BLaER1 (cell line): ENCODE data around the gene MYO9B.
A peak's percentile ranks its signal among the peaks of the same experiment; 100 is the strongest.
"Not testable (repeated sequence)": the region's sequence is repeated elsewhere in the genome, so short reads cannot be mapped to it uniquely, and the experiment has no call there.

Experiments
- H3K27ac ChIP-seq: shearing (Covaris generic); formaldehyde crosslinking; 2 replicates; pipeline ENCODE4 v1.8.1; 2022
- H3K27me3 ChIP-seq: shearing (Covaris generic); formaldehyde crosslinking; 2 replicates; pipeline ENCODE4 v1.8.1; 2022
- H3K36me3 ChIP-seq: shearing (Covaris generic); formaldehyde crosslinking; 2 replicates; pipeline ENCODE4 v1.8.1; 2022
- H3K4me1 ChIP-seq: shearing (Covaris generic); formaldehyde crosslinking; 2 replicates; pipeline ENCODE4 v1.8.1; 2022
- H3K4me2 ChIP-seq: shearing (Covaris generic); formaldehyde crosslinking; 2 replicates; pipeline ENCODE4 v1.8.1; 2022
- H3K4me3 ChIP-seq: shearing (Covaris generic); formaldehyde crosslinking; 2 replicates; pipeline ENCODE4 v1.8.1; 2022
- H3K9ac ChIP-seq: shearing (Covaris generic); formaldehyde crosslinking; 2 replicates; pipeline ENCODE4 v1.8.1; 2022
- H3K9me3 ChIP-seq: shearing (Covaris generic); formaldehyde crosslinking; 2 replicates; pipeline ENCODE4 v1.8.1; 2022
- H4K20me1 ChIP-seq: shearing (Covaris generic); formaldehyde crosslinking; 2 replicates; pipeline ENCODE4 v1.8.1; 2022
- Cebpa-rat ChIP-seq: shearing (Covaris generic); IDR thresholded peaks from 2 replicates; pipeline ENCODE4 v1.8.1; 2022

MYO9B gene

DNA sequence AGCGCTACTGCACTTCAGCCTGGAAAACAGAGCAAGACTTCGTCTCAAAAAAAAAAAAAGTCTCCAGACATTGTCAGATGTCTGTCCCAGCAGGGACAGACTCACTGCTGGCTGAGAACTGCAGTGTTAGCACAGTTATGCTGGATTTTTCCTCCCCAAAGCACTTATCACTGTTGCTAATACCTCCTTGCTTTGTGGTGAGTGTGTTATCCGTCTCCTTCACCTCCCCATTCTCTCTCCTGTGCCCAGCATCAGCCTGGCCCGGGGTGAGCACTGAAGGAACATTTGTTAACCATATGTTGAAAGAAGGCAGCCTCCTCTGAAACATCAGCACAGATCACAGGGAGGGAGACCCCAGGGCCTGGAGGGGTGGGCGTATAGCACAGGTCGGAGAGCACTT, 11.3 kb downstream of the MYO9B start:
- TF ChIP-seq Cebpa-rat, result no peak
- H3K27me3 ChIP-seq, result no peaks in the 10 kb centered on the region
- peaks cover 62% of the 10 kb centered on the region for H3K36me3 ChIP-seq
- no peak overlapping the region for H3K9ac ChIP-seq
- no peak overlapping the region for H3K4me2 ChIP-seq
- H3K4me3 ChIP-seq, result no peak overlapping the region
- peaks cover 100% of the 10 kb centered on the region for H4K20me1 ChIP-seq
- peaks cover 73% of the 10 kb centered on the region for H3K4me1 ChIP-seq
- H3K9me3 ChIP-seq, result 0 out of 2 replicates have a peak, but pooled peaks cover 5% of the 10 kb centered on the region
- H3K27ac ChIP-seq, result no peak overlapping the region

DNA sequence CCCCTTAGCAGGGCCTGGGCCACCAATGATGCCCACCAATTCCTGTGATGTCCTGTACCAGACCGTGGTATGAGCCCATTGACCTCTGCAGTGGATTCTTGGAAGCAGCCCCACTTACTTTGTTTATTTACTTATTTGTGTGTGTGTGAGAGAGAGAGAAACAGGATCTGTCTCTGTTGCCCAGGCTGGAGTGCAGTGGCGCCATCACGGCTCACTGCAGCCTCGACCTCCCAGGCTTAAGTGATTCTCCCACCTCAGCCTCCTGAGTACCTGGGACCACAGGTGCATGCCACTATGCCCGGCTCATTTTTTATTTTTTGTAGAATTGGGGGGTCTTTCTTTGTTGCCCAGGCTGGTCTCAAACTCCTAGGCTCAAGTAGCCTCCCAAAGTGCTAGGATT, 13.0 kb downstream of the MYO9B start:
- H3K4me2 ChIP-seq, result no peak overlapping the region
- H3K27me3 ChIP-seq, result no peaks in the 10 kb centered on the region
- H3K27ac ChIP-seq, result no peak overlapping the region
- TF ChIP-seq Cebpa-rat, result no peak
- peaks cover 100% of the 10 kb centered on the region for H4K20me1 ChIP-seq
- H3K4me1 ChIP-seq, result peaks cover 62% of the 10 kb centered on the region
- peaks cover 75% of the 10 kb centered on the region for H3K36me3 ChIP-seq
- H3K9me3 ChIP-seq, result 0 out of 2 replicates have a peak, but pooled peaks cover 5% of the 10 kb centered on the region
- no peak overlapping the region for H3K9ac ChIP-seq
- no peak overlapping the region for H3K4me3 ChIP-seq

DNA sequence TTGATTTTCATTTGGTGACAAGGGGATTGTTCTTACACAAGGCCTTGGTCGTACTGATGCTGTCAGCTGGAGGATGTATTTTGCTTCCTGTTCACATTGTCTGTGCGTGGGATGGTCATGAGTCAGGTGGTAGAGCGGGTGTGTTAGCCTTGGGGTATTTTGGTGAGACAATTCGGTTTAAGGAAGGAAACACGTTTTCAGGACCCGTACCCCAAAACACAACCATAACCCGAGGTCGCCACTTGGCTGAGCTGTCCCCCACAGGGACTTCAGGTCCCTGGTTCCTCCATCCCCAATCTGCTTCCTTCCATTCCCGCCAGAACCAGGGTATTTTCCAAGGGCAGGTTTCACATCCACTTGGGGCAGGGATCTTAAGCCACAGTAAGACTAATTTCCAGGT, 15.0 kb downstream of the MYO9B start:
- H3K4me1 ChIP-seq, result peaks cover 60% of the 10 kb centered on the region
- peak overlapping the region; percentile 77 for H3K4me2 ChIP-seq
- H3K9me3 ChIP-seq, result 0 out of 2 replicates have a peak, but pooled peaks cover 5% of the 10 kb centered on the region
- no peaks in the 10 kb centered on the region for H3K27me3 ChIP-seq
- peaks cover 100% of the 10 kb centered on the region for H4K20me1 ChIP-seq
- peak overlapping the region; percentile 8; the same call in 1 of the 2 replicates for H3K27ac ChIP-seq
- H3K9ac ChIP-seq, result no peak overlapping the region
- no peak for TF ChIP-seq Cebpa-rat
- peaks cover 71% of the 10 kb centered on the region for H3K36me3 ChIP-seq
- no peak overlapping the region for H3K4me3 ChIP-seq

DNA sequence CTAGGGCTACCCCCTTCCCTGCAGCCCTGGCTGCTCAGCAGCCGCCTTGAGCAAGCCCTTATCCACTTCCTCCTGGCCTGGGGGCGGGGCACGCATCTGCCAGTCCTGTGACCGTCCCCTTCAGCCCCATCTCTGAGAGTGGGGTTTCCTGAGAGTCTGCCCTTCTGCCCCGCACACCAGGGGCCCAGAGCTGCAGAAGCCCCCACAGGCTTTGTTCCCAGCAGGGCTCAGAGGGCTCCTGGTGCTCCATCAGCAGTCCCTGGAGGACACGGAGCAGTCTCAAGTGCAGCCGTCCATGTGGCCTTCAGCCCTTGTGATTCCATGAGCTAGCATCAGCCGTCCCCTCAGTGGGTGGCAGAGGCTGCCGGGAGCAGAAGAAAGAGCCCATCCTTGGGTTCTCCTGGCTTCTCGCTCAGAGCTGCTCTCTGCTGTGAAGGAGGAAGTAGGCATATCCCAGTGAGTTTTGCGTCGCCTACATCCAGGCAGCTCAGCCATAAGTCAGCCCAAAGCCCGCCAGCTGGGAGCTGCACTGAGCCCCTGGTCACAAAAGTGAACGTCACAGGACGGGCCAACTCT, 16.3 kb downstream of the MYO9B start:
- H3K27ac ChIP-seq, result peak overlapping the region; percentile 66
- peak overlapping the region; percentile 45; the same call in 1 of the 2 replicates for H3K9ac ChIP-seq

DNA sequence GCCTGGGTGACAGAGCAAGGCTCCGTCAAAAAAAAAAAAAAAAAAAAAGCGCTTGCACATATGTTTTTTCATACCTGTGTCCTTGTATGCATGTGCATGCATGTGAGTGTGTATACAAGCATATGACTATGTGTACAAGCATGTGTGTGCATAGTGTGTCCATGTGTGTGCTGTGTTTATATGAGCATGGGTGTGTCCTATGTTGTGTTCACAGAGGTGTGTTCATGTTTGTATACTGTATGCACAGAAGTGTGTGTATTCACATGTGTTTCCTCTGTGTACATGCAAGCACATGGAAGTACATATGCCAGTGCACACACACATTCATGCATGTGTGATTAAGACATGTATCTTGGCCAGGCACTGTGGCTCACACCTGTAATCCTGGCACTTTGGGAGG, 17.1 kb downstream of the MYO9B start:
- no peak overlapping the region for H3K4me2 ChIP-seq
- peaks cover 60% of the 10 kb centered on the region for H3K4me1 ChIP-seq
- peaks cover 62% of the 10 kb centered on the region for H3K36me3 ChIP-seq
- no peak overlapping the region for H3K27ac ChIP-seq
- H3K27me3 ChIP-seq, result no peaks in the 10 kb centered on the region
- H4K20me1 ChIP-seq, result peaks cover 100% of the 10 kb centered on the region
- no peak overlapping the region for H3K4me3 ChIP-seq
- 0 out of 2 replicates have a peak, but pooled peaks cover 5% of the 10 kb centered on the region for H3K9me3 ChIP-seq
- no peak for TF ChIP-seq Cebpa-rat
- H3K9ac ChIP-seq, result no peak overlapping the region

More for the DNA sequence above, 16.3 kb downstream of the MYO9B start:
- H3K36me3 ChIP-seq, result peaks cover 66% of the 10 kb centered on the region
- H3K4me2 ChIP-seq, result peak overlapping the region; percentile 77
- H3K9me3 ChIP-seq, result 0 out of 2 replicates have a peak, but pooled peaks cover 5% of the 10 kb centered on the region
- no peak for TF ChIP-seq Cebpa-rat
- no peaks in the 10 kb centered on the region for H3K27me3 ChIP-seq
- no peak overlapping the region for H3K4me3 ChIP-seq
- peaks cover 100% of the 10 kb centered on the region for H4K20me1 ChIP-seq
- peaks cover 60% of the 10 kb centered on the region for H3K4me1 ChIP-seq

DNA sequence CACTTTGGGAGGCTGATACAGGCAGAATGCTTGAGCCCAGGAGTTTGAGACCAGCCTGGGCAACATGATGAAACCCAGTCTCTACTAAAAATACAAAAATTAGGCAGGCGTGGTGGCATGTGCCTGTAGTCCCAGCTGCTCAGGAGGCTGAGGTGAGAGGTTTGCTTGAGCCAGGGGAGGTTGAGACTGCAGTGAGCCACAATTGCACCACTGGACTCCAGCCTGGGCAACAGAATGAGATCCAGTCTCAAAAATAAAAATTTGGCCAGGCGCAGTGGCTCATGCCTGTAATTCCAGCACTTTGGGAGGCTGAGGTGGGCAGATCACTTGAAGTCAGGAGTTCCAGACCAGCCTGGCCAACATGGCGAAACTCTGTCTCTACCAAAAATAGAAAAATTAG, 19.1 kb downstream of the MYO9B start:
- Histone ChIP-seq H3K4me1 (peaks cover 43% of the 10 kb centered on the region), H3K36me3 (peaks cover 70% of the 10 kb centered on the region), H4K20me1 (peaks cover 98% of the 10 kb centered on the region), H3K27ac (peak overlapping the region; percentile 18; the same call in 1 of the 2 replicates), H3K4me2 (peak overlapping the region; percentile 29; the same call in 1 of the 2 replicates)
- not testable (repeated sequence) for H3K27me3 ChIP-seq, H3K4me3 ChIP-seq, H3K9me3 ChIP-seq, H3K9ac ChIP-seq

DNA sequence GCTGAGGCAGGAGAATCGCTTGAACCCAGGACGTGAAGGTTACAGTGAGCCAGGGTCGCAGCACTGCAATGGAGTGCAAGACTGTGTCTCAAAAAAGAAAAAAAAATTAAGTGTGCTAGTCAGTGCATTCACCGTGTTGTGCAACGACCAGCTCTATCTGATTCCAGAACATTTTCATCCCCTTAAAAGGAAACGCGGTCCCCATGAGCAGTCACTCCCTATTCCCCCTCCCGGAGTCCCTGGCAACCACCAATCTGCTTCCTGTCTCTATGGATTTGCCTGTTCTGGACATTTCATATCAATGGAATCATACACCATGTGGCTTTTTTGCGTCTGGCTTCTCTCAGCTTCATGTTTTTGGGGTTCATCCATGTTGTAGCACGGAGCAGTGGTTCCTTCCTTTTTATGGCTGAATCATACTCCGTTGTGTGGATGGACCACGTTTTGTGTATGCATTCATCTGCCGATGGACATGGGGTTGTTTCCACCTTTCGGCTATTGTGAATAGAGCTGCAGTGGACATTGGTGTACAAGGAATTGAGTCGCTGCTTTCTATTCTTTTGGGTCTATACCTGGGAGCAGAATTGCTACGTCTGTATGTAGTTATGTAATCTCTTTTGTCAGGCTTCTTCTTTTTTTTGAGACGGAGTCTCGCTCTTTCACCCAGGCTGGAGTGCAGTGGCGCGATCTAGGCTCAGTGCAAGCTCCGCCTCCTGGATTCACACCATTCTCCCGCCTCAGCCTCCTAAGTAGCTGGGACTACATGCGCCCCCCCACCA, 19.8 kb downstream of the MYO9B start:
- no peaks in the 10 kb centered on the region for H3K27me3 ChIP-seq
- peaks cover 98% of the 10 kb centered on the region for H4K20me1 ChIP-seq
- TF ChIP-seq Cebpa-rat, result no peak
- H3K4me2 ChIP-seq, result 0 out of 2 replicates have a peak overlapping the region, but pooled peaks have one; percentile 29
- peaks cover 43% of the 10 kb centered on the region for H3K4me1 ChIP-seq
- no peak overlapping the region for H3K4me3 ChIP-seq
- H3K36me3 ChIP-seq, result peaks cover 73% of the 10 kb centered on the region
- no peak overlapping the region; the same call in 1 of the 2 replicates for H3K27ac ChIP-seq
- no peak overlapping the region for H3K9ac ChIP-seq
- H3K9me3 ChIP-seq, result 0 out of 2 replicates have a peak, but pooled peaks cover 5% of the 10 kb centered on the region

DNA sequence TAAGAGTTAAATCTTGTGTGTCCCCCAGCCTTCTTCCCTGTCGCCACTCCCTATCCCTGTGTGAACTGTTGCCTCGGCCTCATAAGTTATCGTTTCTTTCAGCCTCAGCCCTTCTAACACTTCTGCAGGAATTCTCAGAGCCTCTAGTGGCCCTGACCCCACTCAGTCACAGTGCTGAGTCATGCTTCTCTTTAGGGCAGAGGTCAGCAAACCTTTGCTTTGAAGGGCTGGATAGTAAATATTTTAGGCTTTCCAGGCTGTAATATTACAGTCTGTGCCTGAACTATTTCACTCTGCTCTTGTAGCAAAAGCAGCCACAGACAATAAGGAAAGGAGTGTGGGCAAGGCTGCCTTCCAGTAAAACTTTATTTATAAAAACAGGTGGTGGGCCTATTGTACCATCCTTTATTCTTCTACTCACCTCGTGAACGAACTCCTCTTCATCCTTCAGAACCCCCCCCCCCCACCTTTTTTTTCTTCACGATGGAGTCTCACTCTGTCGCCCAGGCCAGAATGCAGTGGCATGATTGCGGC, 22.1 kb downstream of the MYO9B start:
- Histone ChIP-seq H3K4me1 (peaks cover 29% of the 10 kb centered on the region), H3K36me3 (peaks cover 83% of the 10 kb centered on the region), H3K27me3 (no peaks in the 10 kb centered on the region), H3K9ac (no peak overlapping the region), H4K20me1 (peaks cover 96% of the 10 kb centered on the region), H3K4me2 (no peak overlapping the region), H3K9me3 (peaks cover 22% of the 10 kb centered on the region), H3K27ac (peak overlapping the region; percentile 41; the same call in 1 of the 2 replicates), H3K4me3 (no peak overlapping the region)
- no peak for TF ChIP-seq Cebpa-rat

DNA sequence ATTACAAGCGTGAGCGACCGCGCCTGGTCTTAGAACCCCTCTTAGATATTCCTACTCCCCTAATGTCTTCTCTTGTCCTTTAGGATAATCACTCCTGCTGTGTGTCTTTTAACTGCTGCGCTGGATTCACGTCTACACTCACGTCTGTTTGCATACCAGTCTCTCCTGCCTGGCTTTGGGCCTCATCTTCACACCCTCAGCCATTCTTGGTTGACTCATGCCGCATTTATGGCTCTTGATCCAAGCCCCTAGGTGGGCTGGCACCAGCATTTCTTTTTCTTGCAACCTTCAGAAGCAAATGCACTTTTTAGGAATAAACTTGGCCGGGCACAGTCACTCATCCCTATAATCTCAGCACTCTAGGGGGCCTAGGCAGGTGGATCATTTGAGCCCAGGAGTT, 22.7 kb downstream of the MYO9B start:
- Histone ChIP-seq H3K4me1 (peaks cover 29% of the 10 kb centered on the region), H3K36me3 (peaks cover 83% of the 10 kb centered on the region), H3K9ac (no peak overlapping the region), H3K4me2 (no peak overlapping the region), H3K9me3 (peaks cover 28% of the 10 kb centered on the region), H4K20me1 (peaks cover 94% of the 10 kb centered on the region), H3K27ac (no peak overlapping the region), H3K4me3 (no peak overlapping the region), H3K27me3 (no peaks in the 10 kb centered on the region)
- no peak for TF ChIP-seq Cebpa-rat
